Gastrocnemius medialis (tissue), 4 donors: Measurements from ENCODE around the gene SLC25A2.
A peak's percentile ranks its signal among the peaks of the same experiment; 100 is the strongest.

Experiments used
- POLR2A ChIP-seq, 2 donors: fragments of 450-650 bp; IDR thresholded peaks; one replicate each; pipeline ENCODE4 v1.6.1; 2017; ENCODE audit warnings: antibody characterized with exemption in 2 of 2, mild to moderate bottlenecking in 2 of 2, moderate library complexity in 2 of 2
- TF ChIP-seq, protein P1 (sequence below), 5 experiments: fragments of 450-650 bp in 3 of 5; fragments of 200-600 bp in 2 of 5; sonication (generic) in 2 of 5; IDR thresholded peaks in 4 of 5; conservative IDR thresholded peaks in 1 of 5; 1 replicate in 4 of 5; 2 replicates in 1 of 5; pipeline ENCODE4 v1.5.1; 2016 to 2019; ENCODE audit warnings: antibody characterized with exemption in 5 of 5, mild to moderate bottlenecking in 3 of 5, moderate library complexity in 3 of 5

DNA sequence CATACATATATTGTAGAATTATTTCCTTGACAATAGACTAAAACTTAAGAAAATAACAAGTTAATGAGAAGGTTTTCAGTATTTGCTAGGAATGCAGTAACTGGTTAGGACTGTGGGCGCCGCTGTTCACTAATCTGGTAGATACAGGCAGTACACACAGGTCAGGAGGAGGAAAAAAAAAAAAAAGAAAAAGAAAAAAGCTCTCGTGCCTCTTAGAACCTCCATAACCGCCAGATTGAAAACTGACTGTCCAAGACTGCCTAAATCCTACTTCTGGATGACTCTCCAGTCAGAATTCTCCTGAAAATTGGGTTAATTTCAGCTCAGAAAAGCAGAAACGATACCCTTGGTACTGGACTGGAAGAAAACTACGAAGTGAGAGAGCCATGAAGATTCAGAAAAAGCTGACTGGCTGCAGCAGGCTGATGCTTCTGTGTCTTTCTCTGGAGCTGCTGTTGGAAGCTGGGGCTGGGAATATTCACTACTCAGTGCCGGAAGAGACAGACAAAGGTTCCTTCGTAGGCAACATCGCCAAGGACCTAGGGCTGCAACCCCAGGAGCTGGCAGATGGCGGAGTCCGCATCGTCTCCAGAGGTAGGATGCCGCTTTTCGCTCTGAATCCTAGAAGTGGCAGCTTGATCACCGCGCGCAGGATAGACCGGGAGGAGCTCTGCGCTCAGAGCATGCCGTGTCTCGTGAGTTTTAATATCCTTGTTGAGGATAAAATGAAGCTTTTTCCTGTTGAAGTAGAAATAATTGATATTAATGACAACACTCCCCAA lies 26.6 kb upstream of the SLC25A2 start, which contains the start of gene PCDHGA1:
- no peak for TF ChIP-seq POLR2A (IDR thresholded peaks at IDR 0.05)
- TF ChIP-seq, protein P1, sequence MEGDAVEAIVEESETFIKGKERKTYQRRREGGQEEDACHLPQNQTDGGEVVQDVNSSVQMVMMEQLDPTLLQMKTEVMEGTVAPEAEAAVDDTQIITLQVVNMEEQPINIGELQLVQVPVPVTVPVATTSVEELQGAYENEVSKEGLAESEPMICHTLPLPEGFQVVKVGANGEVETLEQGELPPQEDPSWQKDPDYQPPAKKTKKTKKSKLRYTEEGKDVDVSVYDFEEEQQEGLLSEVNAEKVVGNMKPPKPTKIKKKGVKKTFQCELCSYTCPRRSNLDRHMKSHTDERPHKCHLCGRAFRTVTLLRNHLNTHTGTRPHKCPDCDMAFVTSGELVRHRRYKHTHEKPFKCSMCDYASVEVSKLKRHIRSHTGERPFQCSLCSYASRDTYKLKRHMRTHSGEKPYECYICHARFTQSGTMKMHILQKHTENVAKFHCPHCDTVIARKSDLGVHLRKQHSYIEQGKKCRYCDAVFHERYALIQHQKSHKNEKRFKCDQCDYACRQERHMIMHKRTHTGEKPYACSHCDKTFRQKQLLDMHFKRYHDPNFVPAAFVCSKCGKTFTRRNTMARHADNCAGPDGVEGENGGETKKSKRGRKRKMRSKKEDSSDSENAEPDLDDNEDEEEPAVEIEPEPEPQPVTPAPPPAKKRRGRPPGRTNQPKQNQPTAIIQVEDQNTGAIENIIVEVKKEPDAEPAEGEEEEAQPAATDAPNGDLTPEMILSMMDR (IDR thresholded peaks at IDR 0.05 in 4 of 5, conservative IDR thresholded peaks at IDR 0.05 in 1 of 5), result peak in 4 of 5 experiments; percentile 9 to 63 (median 26)
